Liver (tissue), 3 donors: Measurements from ENCODE around the gene TM4SF1.

ENCODE experiments used
- CTCF ChIP-seq: fragments of 150-350 bp; IDR thresholded peaks from 2 replicates; pipeline ENCODE4 v1.5.1; 2017; ENCODE audit warnings: improper control_type of control experiment, low read depth, low read length; ENCODE audit not compliant: missing input control
- HNF4G ChIP-seq: IDR thresholded peaks from 2 replicates; pipeline ENCODE4 v1.6.1; 2016; ENCODE audit warnings: antibody characterized with exemption
- MAX ChIP-seq: IDR thresholded peaks from 2 replicates; pipeline ENCODE4 v1.6.1; 2016; ENCODE audit warnings: antibody characterized with exemption
- RAD21 ChIP-seq, 2 donors: IDR thresholded peaks; 2 replicates each; pipeline ENCODE4 v1.6.1; 2016; ENCODE audit warnings: antibody characterized with exemption in 2 of 2, mild to moderate bottlenecking in 2 of 2
- TAF1 ChIP-seq: conservative IDR thresholded peaks from 2 replicates; pipeline ENCODE4 v1.6.1; 2016; ENCODE audit warnings: antibody characterized with exemption, mild to moderate bottlenecking
- donor health status: healthy.
- donor health status: healthy.

GRCh38 chr3:149409351-149409750 lies 31.9 kb upstream of the TM4SF1 start:
- no peak for TF ChIP-seq CTCF
- no peak for TF ChIP-seq HNF4G
- TF ChIP-seq RAD21 (IDR thresholded peaks at IDR 0.05), result no peak
- TF ChIP-seq TAF1, result no peak
- no peak for TF ChIP-seq MAX
